Thyroid gland (tissue), 4 donors: ENCODE data around the gene HAP1. TPM values are rescaled to one million over a fixed set of nuclear protein-coding genes. Genes with fewer than 3 reads are reported as not detected.
A peak's percentile ranks its signal among the peaks of the same experiment; 100 is the strongest.

Experiments used
- DNase-seq, 2 donors: peaks; one replicate each; pipeline ENCODE4 v3.0.0-alpha.2; 2019
- H3K27ac ChIP-seq, 3 donors: fragments of 200-600 bp; sonication (generic); 1 replicate in 2 of 3; 2 replicates in 1 of 3; pipeline ENCODE4 v1.5.1; 2016 to 2019; ENCODE audit warnings: mild to moderate bottlenecking in 1 of 3, moderate library complexity in 1 of 3
- H3K27me3 ChIP-seq: fragments of 200-600 bp; sonication (generic); one replicate; pipeline ENCODE4 v1.5.1; 2019
- H3K36me3 ChIP-seq, 2 donors: fragments of 200-600 bp; sonication (generic); one replicate each; pipeline ENCODE4 v1.5.1; 2016 to 2019
- H3K4me1 ChIP-seq, 2 donors: fragments of 200-600 bp; sonication (generic); one replicate each; pipeline ENCODE4 v1.5.1; 2017 to 2019
- H3K4me3 ChIP-seq, 3 donors: fragments of 200-600 bp; sonication (generic); replicated peaks in 1 of 3; 1 replicate in 2 of 3; 2 replicates in 1 of 3; pipeline ENCODE4 v1.5.1; 2016; ENCODE audit warnings: mild to moderate bottlenecking in 1 of 3
- H3K9me3 ChIP-seq: fragments of 200-600 bp; sonication (generic); one replicate; pipeline ENCODE4 v1.5.1; 2017
- POLR2A ChIP-seq, 2 donors: fragments of 450-650 bp; IDR thresholded peaks; one replicate each; pipeline ENCODE4 v1.6.1; 2017; ENCODE audit warnings: antibody characterized with exemption in 2 of 2, mild to moderate bottlenecking in 2 of 2, moderate library complexity in 1 of 2
- WGBS, 2 donors: methylation state at CpG; one replicate each; pipeline ENCODE4 v1.1.5; 2017; 5-methylcytosine and 5-hydroxymethylcytosine counted together
- intact Hi-C: fragments of 100-400 bp; cut with DNase I; formaldehyde crosslinking; loops from one replicate; pipeline ENCODE4 v1.15.1; 2023
- total RNA-seq, 4 donors: library from RNA; depleted of rRNA; stranded (reverse); fragments of >200 nt; gene quantifications; one replicate each; pipeline ENCODE4 v1.2.3, GENCODE V29; 2016
- TF ChIP-seq, protein P1 (sequence below), 6 experiments: fragments of 200-600 bp in 3 of 6; fragments of 450-650 bp in 3 of 6; sonication (generic) in 3 of 6; IDR thresholded peaks; one replicate each; pipeline ENCODE4 v1.5.1; 2016 to 2019; ENCODE audit warnings: antibody characterized with exemption in 6 of 6, mild to moderate bottlenecking in 2 of 6, inconsistent platforms in 1 of 6, moderate library complexity in 1 of 6

The HAP1 gene
- total RNA-seq, 4 donors from 2014 or later = 0.94 to 12.7 (median 1.9) TPM

DNA sequence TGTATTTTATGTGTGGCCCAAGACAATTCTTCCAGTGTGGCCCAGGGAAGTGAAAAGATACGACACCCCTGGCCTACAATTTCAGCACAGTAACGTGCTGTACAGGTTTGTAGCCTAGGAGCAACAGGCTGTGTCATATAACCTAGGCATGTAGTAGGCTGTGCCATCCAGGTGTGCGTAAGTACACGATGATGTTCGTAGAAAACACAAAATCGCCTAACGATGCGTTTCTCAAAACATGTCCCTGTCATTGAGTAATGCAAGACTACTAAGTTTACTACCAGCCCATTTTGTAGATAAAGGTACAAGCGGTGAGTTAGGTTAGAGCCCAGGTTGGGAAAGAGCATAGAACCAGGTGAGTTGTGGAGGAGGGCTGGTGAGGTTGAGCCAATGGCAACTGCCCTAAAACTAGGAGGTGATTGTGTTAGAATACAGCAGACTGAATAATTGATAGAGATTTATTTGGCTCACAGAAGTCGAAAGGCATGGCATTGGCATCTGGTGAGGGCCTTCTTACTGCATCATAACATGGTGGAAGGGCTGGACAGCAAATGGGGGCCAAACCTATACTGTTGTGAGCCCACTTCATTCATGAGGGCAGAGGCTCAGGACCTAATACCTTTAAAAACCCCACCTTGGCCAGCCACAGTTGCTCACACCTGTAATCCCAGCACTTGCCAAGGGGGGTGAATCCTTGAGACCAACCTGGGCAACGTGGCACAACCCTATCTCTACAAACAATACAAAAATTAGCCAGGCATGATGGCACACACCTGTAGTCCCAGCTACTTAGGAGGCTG lies 41.5 kb downstream of the HAP1 start:
- intact Hi-C loops = no loop called here
- H3K9me3 ChIP-seq = no peaks in the 10 kb centered on the region
- H3K27ac ChIP-seq = no peak overlapping the region
- H3K4me3 ChIP-seq = no peak overlapping the region
- H3K36me3 ChIP-seq = peaks cover 45 to 60% of the 10 kb centered on the region in 2 donors
- peaks cover 17 to 35% of the 10 kb centered on the region in 2 donors for H3K4me1 ChIP-seq
- TF ChIP-seq, protein P1, sequence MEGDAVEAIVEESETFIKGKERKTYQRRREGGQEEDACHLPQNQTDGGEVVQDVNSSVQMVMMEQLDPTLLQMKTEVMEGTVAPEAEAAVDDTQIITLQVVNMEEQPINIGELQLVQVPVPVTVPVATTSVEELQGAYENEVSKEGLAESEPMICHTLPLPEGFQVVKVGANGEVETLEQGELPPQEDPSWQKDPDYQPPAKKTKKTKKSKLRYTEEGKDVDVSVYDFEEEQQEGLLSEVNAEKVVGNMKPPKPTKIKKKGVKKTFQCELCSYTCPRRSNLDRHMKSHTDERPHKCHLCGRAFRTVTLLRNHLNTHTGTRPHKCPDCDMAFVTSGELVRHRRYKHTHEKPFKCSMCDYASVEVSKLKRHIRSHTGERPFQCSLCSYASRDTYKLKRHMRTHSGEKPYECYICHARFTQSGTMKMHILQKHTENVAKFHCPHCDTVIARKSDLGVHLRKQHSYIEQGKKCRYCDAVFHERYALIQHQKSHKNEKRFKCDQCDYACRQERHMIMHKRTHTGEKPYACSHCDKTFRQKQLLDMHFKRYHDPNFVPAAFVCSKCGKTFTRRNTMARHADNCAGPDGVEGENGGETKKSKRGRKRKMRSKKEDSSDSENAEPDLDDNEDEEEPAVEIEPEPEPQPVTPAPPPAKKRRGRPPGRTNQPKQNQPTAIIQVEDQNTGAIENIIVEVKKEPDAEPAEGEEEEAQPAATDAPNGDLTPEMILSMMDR (IDR thresholded peaks at IDR 0.05) = no peak
- TF ChIP-seq POLR2A (IDR thresholded peaks at IDR 0.05) = no peak
- no peaks in the 10 kb centered on the region for H3K27me3 ChIP-seq
- DNase-seq = no peak
- WGBS, 2 donors = 86 to 93% methylated on average over 11 of the region's 11 CpGs

GRCh38 chr17:41691031-41691777 lies 43.2 kb downstream of the HAP1 start:
- Histone ChIP-seq H3K27ac (peak overlapping the region in 1 of 3 donors; percentile 100), H3K36me3 (peaks cover 45 to 60% of the 10 kb centered on the region in 2 donors), H3K4me3 (no peak overlapping the region), H3K4me1 (peaks cover 22 to 36% of the 10 kb centered on the region in 2 donors), H3K27me3 (no peaks in the 10 kb centered on the region), H3K9me3 (no peaks in the 10 kb centered on the region)
- DNase-seq = no peak
- WGBS, 2 donors = 81 to 84% methylated on average over 10 of the region's 10 CpGs
- TF ChIP-seq, protein P1 (IDR thresholded peaks at IDR 0.05) = no peak
- no peak for TF ChIP-seq POLR2A (IDR thresholded peaks at IDR 0.05)
- intact Hi-C loops = no loop called here

- H3K36me3 ChIP-seq = peaks cover 45 to 60% of the 10 kb centered on the region in 2 donors
- peak overlapping the region in 1 of 3 donors; percentile 99 for H3K4me3 ChIP-seq
- no peaks in the 10 kb centered on the region for H3K9me3 ChIP-seq
- peak overlapping the region in 2 of 3 donors; percentile 100 for H3K27ac ChIP-seq
- intact Hi-C loops = no loop called here
- peaks cover 22 to 31% of the 10 kb centered on the region in 2 donors for H3K4me1 ChIP-seq
- no peaks in the 10 kb centered on the region for H3K27me3 ChIP-seq
- no peak for DNase-seq
- no peak for TF ChIP-seq POLR2A (IDR thresholded peaks at IDR 0.05)
- TF ChIP-seq, protein P1 (IDR thresholded peaks at IDR 0.05) = no peak
- WGBS, 2 donors = 72 to 80% methylated on average over 2 of the region's 2 CpGs
Measured at GRCh38 chr17:41690497-41690896, 43.9 kb downstream of the HAP1 start.

- H3K27me3 ChIP-seq = no peaks in the 10 kb centered on the region
- DNase-seq = no peak
- H3K27ac ChIP-seq = peak overlapping the region; percentile 100
- intact Hi-C loops = no loop called here
- peaks cover 45 to 53% of the 10 kb centered on the region in 2 donors for H3K36me3 ChIP-seq
- TF ChIP-seq, protein P1 (IDR thresholded peaks at IDR 0.05) = peak; percentile 39 to 70 (median 49)
- TF ChIP-seq POLR2A (IDR thresholded peaks at IDR 0.05) = no peak
- peak overlapping the region; percentile 68 to 100 (median 99) for H3K4me3 ChIP-seq
- 5 to 7% methylated on average over 15 to 19 of the region's 27 CpGs for WGBS, 2 donors
- H3K4me1 ChIP-seq = peaks cover 22 to 29% of the 10 kb centered on the region in 2 donors
- H3K9me3 ChIP-seq = no peaks in the 10 kb centered on the region
Measured at GRCh38 chr17:41689497-41690299, 44.7 kb downstream of the HAP1 start.
